ENCODE data around the gene PTPRM.

Gene PTPRM

GRCh38 chr18:7600036-7600435 is 32.9 kb downstream of the PTPRM start:
- DNase-seq (ENCODE audit: low read depth): no peak

DNA sequence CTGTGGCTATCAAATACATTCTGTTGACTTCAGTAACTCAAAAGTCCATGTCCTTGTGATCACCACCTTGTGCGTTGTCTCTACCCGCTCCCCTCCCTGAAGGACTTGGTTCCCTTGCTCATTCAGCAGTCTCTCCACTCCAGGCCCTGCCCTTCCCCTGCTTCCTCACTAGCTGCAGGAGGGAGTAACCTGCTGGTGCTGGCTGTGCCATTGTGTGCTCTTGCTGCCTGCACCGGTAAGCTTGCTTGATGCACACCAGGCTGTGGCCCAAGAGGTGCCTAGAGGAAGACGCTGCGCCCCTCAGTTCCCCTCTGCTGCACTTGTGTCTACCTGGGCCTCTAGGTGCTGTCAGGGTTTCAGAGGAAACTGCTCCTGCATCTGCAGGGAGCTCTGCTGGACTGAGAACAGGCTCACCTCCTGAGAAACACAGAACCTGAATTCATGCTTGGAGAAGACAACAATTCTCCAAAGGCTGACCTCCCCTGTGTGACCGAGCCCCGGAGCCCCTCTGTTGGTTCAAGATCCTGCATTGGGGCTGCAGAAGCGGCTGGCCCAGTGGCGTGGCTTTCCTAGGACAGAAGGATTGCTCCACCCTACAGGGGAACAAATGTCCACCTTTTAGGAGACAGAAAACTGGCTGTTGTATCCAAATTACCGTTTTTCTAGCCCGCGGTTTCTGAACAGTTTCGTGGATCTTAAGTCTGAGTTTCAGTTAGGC is 33.6 kb downstream of the PTPRM start:
- no peak for DNase-seq (ENCODE audit: low read depth)

DNA sequence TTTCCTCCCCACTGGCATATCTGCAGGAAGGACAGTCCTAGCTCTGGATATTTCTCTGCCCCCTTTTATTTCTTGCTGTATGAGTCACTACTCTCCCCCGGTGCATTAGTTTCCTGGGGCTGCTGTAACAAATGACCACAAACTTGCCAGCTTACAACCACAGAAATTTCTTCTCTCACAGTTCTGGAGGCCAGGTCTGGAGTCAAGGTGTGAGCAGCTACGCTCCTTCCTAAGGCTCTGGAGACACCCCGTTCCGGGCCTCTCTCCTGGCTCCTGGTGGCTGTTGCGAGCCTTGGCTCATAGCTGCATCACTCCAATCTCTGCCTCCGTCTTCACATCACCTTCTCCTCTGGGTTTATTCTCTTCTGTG is 34.1 kb downstream of the PTPRM start:
- no peak for DNase-seq (ENCODE audit: low read depth)

GRCh38 chr18:7601936-7602335 is 34.8 kb downstream of the PTPRM start:
- no peak for DNase-seq (ENCODE audit: low read depth)

GRCh38 chr18:7603259-7604000 is 36.3 kb downstream of the PTPRM start:
- no peak for DNase-seq (ENCODE audit: low read depth)

DNA sequence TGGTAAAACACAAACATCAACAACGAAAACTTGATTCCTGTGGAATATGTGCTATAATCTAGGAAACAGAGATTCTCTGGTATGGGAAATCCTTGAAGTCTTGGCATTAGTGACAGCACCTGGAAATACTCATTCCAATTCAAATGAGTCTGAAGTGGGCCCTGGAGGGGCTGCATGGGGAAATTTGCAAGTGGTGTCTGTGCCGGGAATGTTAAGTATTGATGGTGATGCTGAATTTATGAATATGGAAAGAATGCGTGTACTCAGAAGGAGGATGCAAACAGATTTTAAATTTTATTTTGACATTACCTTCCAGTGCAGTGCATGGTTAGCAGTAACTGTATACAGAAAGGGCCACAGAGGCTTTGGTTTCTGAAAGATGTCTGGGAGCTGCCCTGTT is 37.2 kb downstream of the PTPRM start:
- no peak for DNase-seq (ENCODE audit: low read depth)

- DNase-seq (ENCODE audit: low read depth): no peak
These were observed 38.6 kb downstream of the PTPRM start for GRCh38 chr18:7605705-7606104.

DNA sequence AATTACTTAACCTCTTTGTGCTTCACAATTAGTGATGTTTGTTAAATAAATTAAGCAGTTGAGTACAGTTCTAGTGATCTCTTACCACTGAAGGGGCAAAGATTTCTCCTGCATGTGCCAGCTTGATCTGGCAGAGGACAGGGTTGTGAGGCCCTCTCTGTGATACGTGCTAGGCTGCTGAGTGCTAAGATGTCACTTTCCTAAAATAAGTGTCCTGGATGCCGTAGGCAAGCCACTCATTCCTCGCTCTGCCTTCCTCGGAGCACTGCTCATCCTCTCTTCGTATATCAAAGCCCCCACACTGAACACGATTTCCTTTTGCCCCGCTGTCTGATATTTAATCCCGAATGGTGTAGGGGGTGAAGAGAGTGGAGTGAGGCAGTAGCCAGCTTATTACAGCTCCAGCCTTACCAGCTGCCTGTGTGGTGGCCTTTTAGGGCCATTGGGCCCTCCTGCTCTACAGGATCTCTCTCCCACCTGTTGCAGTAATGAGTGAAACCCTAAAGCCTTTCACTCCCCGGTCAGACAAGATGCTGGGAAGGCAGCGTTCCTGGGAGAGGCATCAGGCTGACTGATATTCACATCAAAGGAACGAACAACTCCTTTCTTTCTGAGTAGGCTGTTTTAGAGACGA is 40.5 kb downstream of the PTPRM start:
- no peak for DNase-seq (ENCODE audit: low read depth)

- DNase-seq (ENCODE audit: low read depth): no peak
These were observed 41.0 kb downstream of the PTPRM start for GRCh38 chr18:7608174-7608550.

GRCh38 chr18:7608781-7609201 is 41.7 kb downstream of the PTPRM start:
- no peak for DNase-seq (ENCODE audit: low read depth)

GRCh38 chr18:7609617-7610016 is 42.5 kb downstream of the PTPRM start:
- DNase-seq (ENCODE audit: low read depth): no peak

DNA sequence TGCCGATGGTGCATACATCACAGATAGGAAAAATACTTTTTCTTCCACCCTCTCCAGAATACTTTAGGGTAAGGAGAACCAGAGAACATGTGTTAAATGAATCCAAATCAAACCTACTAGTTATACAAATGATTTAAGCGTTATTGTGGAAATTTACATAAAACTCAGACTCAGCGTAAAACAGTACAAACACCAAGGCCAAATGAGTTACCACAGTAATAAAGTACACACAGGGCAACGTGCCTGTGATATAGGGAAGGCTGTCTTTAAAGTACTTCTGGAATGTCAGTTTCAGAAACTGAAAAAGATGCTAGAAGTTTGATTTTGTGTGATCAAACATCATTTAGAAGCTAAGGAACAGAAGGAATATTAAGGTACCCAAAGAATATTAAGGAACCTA is 46.9 kb downstream of the PTPRM start:
- DNase-seq (ENCODE audit: low read depth): no peak

DNA sequence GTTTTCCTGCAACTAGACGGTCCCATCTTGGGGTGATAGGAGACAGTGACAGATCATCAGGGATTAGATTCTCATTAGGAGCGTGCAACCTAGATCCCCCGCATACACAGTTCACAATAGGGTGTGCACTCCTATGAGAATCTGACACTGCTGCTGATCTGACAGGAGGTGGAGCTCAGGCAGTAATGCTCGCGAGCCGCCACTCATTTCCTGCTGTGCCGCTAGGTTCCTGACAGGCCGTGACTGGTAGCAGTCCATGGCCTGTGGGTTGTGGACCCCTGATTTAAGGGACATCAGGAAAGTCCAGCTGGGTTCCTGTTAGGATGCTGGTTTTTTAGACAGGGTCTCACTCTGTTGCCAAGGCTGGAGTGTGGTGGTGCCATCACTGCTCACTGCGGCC is 48.7 kb downstream of the PTPRM start:
- DNase-seq (ENCODE audit: low read depth): no peak

DNA sequence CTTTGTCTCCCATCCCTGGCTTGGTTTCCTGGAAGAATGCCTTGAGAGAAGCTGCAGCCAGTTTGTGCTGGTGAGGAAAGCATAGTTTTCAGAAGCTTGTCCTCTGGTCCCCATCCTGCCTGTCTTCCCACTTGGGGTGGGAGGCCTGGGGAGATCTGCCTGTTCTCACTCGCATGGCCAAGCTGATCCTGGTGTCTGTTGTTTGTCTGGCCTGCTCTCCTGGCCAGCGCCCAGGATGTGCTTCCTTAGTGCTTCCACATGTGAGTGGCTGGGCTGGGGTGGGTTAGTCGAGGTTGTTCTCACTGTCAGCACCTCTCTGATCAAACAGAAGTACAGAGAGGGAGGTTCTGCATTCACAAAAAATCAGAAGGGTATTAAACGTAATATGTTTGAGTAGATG is 49.5 kb downstream of the PTPRM start:
- DNase-seq (ENCODE audit: low read depth): no peak

DNA sequence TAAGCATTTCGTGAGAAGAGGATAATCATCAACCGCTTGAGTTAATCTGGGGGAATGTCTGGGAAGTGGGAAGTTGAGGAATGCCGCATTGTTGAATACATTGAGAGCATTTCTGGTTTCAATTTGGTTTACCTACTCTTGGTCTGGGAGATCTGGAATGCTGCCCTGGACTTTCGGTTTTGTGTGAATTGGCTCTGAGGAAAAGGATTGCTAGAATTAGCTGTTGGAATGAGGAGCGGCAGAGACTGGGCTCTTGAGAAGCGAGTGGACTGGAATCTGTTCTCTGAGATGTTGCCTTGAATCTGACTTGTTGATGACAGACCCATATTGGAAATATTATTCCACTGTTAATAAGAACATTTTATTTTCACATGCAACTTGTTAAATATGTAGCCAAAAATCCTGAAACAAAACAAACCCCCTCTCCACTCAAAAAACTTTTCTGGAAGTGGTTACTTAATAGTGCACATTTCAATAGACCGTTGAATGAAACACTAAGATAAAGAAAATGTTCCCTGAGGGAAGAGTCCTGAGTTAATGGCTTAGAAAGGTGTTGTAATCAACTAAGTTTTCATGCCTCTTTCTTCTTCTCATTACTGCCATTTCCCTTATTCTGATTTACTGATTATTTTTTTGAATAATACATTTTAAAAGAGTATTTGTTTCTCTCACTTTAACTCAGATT is 50.8 kb downstream of the PTPRM start:
- DNase-seq (ENCODE audit: low read depth): no peak

GRCh38 chr18:7618891-7619442 is 51.9 kb downstream of the PTPRM start:
- DNase-seq (ENCODE audit: low read depth): no peak

DNA sequence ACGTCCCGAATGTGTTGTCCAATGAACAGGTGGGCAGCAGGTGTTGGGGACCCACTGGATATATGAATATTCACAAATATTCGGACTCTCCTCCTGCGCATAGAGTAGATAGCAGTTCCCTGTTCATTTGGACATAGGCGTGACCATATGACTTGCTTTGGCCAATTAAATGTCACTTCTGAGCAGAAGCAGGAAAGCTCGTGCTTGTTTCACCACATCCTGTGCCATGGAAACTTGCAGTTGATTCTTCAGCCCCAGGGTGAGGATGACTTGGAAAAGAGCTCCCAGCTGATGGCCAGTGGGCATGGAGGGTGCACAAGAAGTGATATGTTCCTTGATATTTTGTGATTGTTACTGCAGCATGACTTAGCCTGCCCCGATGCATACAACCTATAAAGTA is 52.6 kb downstream of the PTPRM start:
- no peak for DNase-seq (ENCODE audit: low read depth)

- no peak for DNase-seq (ENCODE audit: low read depth)
These were observed 55.6 kb downstream of the PTPRM start for GRCh38 chr18:7622721-7623120.

DNA sequence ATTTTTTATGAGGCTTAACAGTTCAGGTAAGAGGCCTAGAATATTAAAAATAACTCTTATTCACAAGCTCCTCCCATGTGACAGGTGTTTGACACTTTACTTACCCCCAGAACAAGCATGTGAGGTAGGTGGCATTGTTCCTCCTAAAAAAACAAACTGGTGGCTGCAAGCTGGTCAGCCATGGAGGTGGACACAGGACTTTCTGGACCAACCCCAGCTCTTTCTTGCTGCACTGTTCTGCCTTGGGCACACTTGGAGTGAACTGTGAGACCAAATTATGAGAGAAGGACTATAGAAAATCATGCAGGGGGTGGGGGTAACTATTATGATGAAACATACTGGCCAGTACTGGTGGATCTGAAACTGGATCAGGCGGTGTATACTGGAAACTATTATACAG is 56.6 kb downstream of the PTPRM start:
- no peak for DNase-seq (ENCODE audit: low read depth)

DNA sequence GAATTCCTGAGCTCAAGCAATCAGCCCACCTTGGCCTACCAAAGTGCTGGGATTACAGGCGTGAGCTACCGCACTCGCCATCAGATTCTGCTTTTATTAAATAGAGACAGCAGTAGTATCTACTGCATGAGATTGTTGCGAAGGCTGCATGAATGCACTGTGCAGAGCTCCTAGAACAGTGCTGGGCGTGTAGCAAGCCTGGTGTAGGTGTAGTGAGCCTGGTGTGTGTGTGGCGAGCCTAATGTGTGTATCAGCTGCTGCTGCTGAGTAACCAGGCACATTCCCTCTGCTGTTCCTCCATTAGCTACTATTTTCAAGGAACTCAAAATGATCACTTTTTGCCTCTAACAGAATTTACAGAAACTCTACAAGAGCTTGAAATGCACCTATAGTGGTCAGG is 57.6 kb downstream of the PTPRM start:
- DNase-seq (ENCODE audit: low read depth): no peak

GRCh38 chr18:7626175-7626921 is 59.2 kb downstream of the PTPRM start:
- no peak for DNase-seq (ENCODE audit: low read depth)

DNA sequence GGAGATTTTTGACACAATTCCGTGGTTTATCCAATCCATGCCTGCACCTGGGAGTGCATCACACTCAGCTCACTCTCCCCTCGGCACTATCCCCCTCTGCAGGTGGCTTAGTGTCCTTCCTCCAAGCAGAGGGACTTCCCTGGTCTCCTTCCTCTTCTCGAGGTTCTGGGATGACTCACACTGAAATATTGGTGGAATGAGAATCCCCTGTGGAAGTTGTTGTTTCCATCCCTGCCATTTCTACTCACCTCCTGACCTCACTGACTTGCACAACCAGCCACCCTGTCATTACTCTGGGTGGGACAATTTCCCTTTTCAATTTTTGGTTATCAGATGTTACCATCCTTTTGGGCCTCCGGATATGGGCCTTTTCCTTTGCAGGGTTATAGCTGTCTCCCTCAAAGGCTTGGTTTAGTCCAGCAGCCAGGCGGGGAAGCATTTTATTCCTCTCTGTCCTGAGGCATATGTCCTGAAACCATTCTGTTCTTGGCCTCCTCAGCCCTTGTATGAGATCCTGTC is 59.9 kb downstream of the PTPRM start:
- no peak for DNase-seq (ENCODE audit: low read depth)
